Measurements from ENCODE around the gene TRIM6. TPM values are rescaled to one million over a fixed set of nuclear protein-coding genes. Genes with fewer than 3 reads are reported as not detected.

TRIM6 gene
- total and polyA plus RNA-seq, 2 experiments from 2014 or later, result 4.3 to 11.4 TPM

DNA sequence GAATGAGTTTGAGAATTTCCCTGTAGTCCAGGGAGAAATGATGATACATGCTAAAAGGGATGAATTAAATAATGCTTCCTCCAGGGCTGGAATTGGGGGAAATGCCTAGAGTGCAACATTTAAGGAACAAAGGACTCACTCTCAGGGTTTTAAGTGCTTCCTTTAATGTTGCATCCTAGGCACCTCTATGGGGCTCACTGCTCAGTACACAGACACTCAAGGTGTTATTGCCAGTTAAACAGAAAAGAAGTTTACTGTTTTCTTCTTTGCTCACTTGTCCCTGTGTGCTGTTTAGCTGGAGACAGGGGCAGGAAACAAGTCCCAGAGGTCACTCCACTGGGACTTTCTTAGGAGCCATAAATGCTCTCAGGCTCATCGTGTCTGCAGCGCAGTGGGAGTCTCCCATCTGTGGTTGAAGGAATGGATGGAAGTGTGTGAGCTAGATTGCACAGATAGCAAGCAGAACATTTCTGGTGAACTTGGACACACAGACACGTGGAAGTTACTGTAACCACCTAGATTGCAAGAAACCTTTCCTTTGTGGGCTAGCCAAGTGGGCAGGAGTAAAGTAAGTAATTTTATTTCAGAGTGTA lies 39.7 kb upstream of the TRIM6 start:
- no peaks in the 10 kb centered on the region for H3K9me3 ChIP-seq (ENCODE audit: low read depth)
- H3K4me1 ChIP-seq (ENCODE audit: low read depth), result no peaks in the 10 kb centered on the region
- no peaks in the 10 kb centered on the region for H3K27me3 ChIP-seq
- no peak overlapping the region for H3K4me3 ChIP-seq
- TF ChIP-seq CTCF (IDR thresholded peaks at IDR 0.05; ENCODE audit: low read depth, low read length), result no peak
- no peak overlapping the region for H3K27ac ChIP-seq
- DNase-seq (ENCODE audit: low read depth in 1 of 2, low spot score in 1 of 2), result no peak
- H3K36me3 ChIP-seq, result no peaks in the 10 kb centered on the region

DNA sequence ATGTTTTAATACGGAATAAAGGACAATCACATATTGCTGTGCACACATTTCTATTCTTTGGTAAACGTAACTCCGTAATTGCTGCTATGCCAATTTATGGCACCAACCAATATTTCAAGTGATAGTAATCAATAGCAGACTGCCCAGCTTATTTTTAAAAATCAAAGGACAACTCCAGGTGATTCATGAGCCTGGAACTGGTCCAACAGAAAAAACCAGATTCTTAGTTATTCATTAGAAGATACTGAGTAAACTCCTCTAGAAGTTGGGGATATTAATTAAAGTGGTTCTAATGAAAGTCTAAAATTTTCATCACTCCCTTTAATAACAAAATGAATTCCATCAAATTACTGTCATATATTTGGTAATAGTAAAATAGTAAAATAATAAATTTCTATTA lies 38.7 kb upstream of the TRIM6 start:
- Histone ChIP-seq H3K9me3 (ENCODE audit: low read depth) (no peaks in the 10 kb centered on the region), H3K36me3 (no peaks in the 10 kb centered on the region), H3K27ac (no peak overlapping the region), H3K27me3 (no peaks in the 10 kb centered on the region), H3K4me3 (no peak overlapping the region), H3K4me1 (ENCODE audit: low read depth) (no peaks in the 10 kb centered on the region)
- no peak for DNase-seq (ENCODE audit: low read depth in 1 of 2, low spot score in 1 of 2)
- TF ChIP-seq CTCF (IDR thresholded peaks at IDR 0.05; ENCODE audit: low read depth, low read length), result no peak

- Histone ChIP-seq H3K4me1 (ENCODE audit: low read depth) (no peaks in the 10 kb centered on the region), H3K36me3 (no peaks in the 10 kb centered on the region), H3K27me3 (no peaks in the 10 kb centered on the region), H3K27ac (no peak overlapping the region), H3K4me3 (no peak overlapping the region), H3K9me3 (ENCODE audit: low read depth) (no peaks in the 10 kb centered on the region)
- DNase-seq (ENCODE audit: low read depth in 1 of 2, low spot score in 1 of 2), result no peak
- no peak for TF ChIP-seq CTCF (IDR thresholded peaks at IDR 0.05; ENCODE audit: low read depth, low read length)
These were observed 32.0 kb upstream of the TRIM6 start for GRCh38 chr11:5564259-5565019.

- no peak overlapping the region for H3K27ac ChIP-seq
- no peaks in the 10 kb centered on the region for H3K27me3 ChIP-seq
- no peak for TF ChIP-seq CTCF (IDR thresholded peaks at IDR 0.05; ENCODE audit: low read depth, low read length)
- no peaks in the 10 kb centered on the region for H3K4me1 ChIP-seq (ENCODE audit: low read depth)
- no peak for DNase-seq (ENCODE audit: low read depth in 1 of 2, low spot score in 1 of 2)
- H3K36me3 ChIP-seq, result no peaks in the 10 kb centered on the region
- H3K9me3 ChIP-seq (ENCODE audit: low read depth), result no peaks in the 10 kb centered on the region
- H3K4me3 ChIP-seq, result no peak overlapping the region
These were observed 21.8 kb upstream of the TRIM6 start for GRCh38 chr11:5574654-5575053.

- Histone ChIP-seq H3K4me1 (ENCODE audit: low read depth) (no peaks in the 10 kb centered on the region), H3K4me3 (no peak overlapping the region), H3K27me3 (no peaks in the 10 kb centered on the region), H3K36me3 (no peaks in the 10 kb centered on the region), H3K27ac (no peak overlapping the region), H3K9me3 (ENCODE audit: low read depth) (no peaks in the 10 kb centered on the region)
- DNase-seq (ENCODE audit: low read depth in 1 of 2, low spot score in 1 of 2), result no peak
- no peak for TF ChIP-seq CTCF (IDR thresholded peaks at IDR 0.05; ENCODE audit: low read depth, low read length)
These were observed 21.3 kb upstream of the TRIM6 start for GRCh38 chr11:5575152-5575551.

All from cardiac muscle cell (in vitro differentiated cells and primary cell).